Measurements from ENCODE around the gene ARHGEF37.

DNA sequence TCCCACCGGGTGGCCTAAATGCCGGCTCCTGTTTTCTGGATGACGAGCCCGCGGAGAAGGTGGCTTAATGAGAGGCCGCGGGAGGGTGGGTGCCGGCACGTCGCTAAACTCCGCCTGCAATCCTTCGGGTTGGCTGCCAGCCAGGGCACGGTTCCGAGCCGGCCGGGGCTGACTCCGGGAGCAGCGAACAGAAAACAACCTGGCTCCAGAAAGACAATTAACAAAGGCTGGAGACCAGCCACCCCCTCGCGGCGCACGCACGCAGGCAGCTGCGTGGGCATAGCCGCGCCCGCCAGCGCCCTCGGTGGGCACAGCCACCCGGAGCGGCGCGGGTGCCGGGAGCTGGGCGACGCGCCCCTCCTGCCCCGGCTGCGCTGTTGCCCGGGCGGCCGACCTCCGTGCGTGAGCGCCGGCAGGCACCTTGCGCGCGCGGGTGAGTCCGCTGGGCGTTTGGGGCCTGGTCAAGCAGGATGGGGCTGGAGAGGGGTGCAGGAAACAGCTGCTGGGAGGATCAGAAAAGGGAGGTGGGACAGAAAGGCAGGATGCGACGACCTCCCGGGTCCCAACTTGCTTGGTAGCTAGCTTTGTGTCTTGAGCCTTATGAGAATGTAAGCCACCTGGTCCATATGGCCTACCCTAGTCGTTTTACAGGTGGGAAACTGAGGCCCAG is at the start of gene ARHGEF37:
- TF ChIP-seq CTCF (IDR thresholded peaks at IDR 0.05; ENCODE audit: low read depth, low read length, poor library complexity, severe bottlenecking) = peak; percentile 26
- no peak for TF ChIP-seq EZH2phosphoT487 (IDR thresholded peaks at IDR 0.05; ENCODE audit: borderline replicate concordance, low read length)
